Epithelial cell of proximal tubule (primary cell): ENCODE measurements around the gene OCIAD1. TPM values are rescaled to one million over a fixed set of nuclear protein-coding genes. Genes with fewer than 3 reads are reported as not detected.
"Not testable (repeated sequence)": the region's sequence is repeated elsewhere in the genome, so short reads cannot be mapped to it uniquely, and the experiment has no call there.

Experiments used
- DNase-seq: peaks from one replicate; pipeline ENCODE4 v3.0.0-alpha.2; 2011; ENCODE audit warnings: low read depth
- H3K4me3 ChIP-seq: 2 replicates; pipeline ENCODE4 v1.5.1; 2011; ENCODE audit warnings: low read depth, mild to moderate bottlenecking, low read length
- CTCF ChIP-seq: conservative IDR thresholded peaks from 2 replicates; pipeline ENCODE4 v1.5.1; 2012; ENCODE audit warnings: low read depth, mild to moderate bottlenecking, low read length
- total RNA-seq: library from RNA; depleted of rRNA; stranded (reverse); fragments of >200 nt; gene quantifications from 2 replicates; pipeline ENCODE4 v1.2.3, GENCODE V29; 2015

The OCIAD1 gene
- total RNA-seq, 1 donor from 2014 or later = 165 TPM

- no peak for TF ChIP-seq CTCF
- no peak for DNase-seq
- no peak overlapping the region for H3K4me3 ChIP-seq
Observed at GRCh38 chr4:48862661-48863060, 31.8 kb downstream of the OCIAD1 start.

- TF ChIP-seq CTCF = no peak
- no peak for DNase-seq
- no peak overlapping the region for H3K4me3 ChIP-seq
Observed at GRCh38 chr4:48863728-48864127, 32.8 kb downstream of the OCIAD1 start.

- not testable (repeated sequence) for DNase-seq, H3K4me3 ChIP-seq
Observed at GRCh38 chr4:48864696-48865095, 33.8 kb downstream of the OCIAD1 start.

GRCh38 chr4:48877827-48878535, 47.1 kb downstream of the OCIAD1 start:
- DNase-seq = no peak
- no peak for TF ChIP-seq CTCF
- no peak overlapping the region for H3K4me3 ChIP-seq

GRCh38 chr4:48879561-48880442, 48.9 kb downstream of the OCIAD1 start:
- TF ChIP-seq CTCF = no peak
- no peak for DNase-seq
- H3K4me3 ChIP-seq = no peak overlapping the region

GRCh38 chr4:48881646-48882045, 50.8 kb downstream of the OCIAD1 start:
- DNase-seq, H3K4me3 ChIP-seq: not testable (repeated sequence)

- DNase-seq, H3K4me3 ChIP-seq: not testable (repeated sequence)
Observed at GRCh38 chr4:48889750-48890149, 58.9 kb downstream of the OCIAD1 start.

- no peak overlapping the region for H3K4me3 ChIP-seq
- DNase-seq = no peak
- no peak for TF ChIP-seq CTCF
Observed at GRCh38 chr4:48891028-48891619, 60.2 kb downstream of the OCIAD1 start.
